Measurements from ENCODE around the gene MYL7.
"Not testable (repeated sequence)": the region's sequence is repeated elsewhere in the genome, so short reads cannot be mapped to it uniquely, and the experiment has no call there.

The MYL7 gene

DNA sequence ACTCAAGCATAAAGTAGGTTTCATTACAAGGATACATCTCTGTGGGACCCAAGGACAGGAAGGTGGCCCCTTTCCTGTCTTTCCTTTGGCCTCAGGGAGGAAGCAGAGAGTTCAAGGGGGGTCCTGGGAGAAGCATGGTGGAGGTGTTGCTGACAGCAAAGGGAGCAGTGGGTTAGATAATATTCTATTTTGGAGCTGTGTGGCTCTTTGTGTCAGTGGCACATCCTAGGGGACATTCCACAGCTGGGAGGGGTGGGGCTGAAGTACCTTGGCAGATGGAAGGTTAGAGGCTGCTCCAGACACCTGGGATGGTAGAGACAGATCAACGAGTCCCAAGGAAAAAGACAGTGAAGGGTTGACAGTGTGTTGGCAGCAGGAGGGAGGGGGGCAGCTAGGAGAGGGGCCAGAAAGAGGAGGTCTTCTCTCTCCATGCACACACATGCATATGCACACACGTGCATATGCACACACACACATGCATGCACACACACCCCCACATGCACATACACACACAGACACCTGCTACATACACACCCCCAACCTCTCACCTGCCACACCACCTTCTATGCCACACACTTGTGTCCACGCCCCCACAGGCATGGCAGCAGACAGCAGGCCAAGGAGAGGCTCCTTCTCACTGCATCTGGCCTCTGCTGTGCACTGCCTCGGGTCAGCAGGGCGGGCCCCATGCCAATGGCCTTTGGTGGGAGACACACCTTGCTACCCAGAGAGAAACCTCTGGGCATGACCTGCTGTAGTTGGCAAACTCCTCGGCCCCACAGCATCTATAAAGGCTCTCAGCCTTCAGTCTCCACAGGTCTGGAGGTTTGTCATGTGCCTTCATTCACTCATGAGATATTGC lies 12.2 kb downstream of the MYL7 start:
- DNase-seq = no peak

DNA sequence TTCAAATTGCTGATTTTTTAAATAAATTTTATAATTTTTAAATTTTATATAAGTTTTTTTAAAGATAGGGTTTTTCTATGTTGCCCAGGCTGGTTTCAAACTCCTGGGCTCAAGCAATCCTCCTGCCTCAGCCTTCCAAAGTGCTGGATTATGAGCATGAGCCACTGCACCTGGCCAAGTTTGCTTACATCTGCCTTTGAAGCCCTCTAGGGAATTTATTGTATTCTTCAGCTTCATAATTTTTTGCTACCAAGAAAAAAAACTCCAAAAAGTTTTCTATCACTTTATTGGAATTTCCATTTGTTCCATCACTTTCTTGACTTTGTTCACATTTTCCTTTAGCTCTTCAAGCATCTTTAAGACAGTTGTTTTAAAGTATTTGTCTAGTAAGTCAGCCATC lies 14.0 kb downstream of the MYL7 start:
- no peak for DNase-seq

DNA sequence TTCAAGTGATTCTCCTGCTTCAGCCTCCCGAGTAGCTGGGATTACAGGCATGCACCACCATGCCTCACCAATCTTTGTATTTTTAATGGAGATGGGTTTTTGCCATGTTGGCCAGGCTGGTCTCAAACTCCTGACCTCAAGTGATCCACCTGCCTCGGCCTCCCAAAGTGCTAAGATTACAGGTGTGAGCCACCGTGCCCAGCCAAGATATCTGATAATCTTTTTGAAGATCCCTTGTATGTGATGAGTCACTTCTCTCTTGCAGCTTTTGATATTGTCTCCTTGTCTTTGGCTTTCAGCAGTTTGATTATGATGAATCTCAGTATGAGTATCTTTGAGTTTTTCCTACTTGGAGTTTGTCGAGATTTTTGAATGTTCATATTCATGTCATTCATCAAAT lies 14.6 kb downstream of the MYL7 start:
- DNase-seq = not testable (repeated sequence)

DNA sequence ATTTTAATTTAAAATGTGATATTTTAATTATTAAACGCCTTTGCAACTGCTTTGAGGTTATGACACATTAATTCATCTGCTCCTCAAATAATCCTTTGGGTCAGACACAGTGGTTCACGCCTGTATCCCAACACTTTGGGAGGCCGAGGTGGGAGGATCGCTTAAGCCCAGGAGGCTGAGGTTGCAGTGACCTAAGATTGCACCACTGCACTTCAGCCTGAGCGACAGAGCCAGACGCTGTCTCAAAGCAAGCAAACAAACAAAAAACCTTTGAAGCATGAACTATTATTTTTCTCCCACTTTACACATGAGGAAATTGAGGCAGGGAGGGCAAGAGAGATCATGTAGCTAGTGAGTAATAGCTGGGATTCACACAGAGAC lies 16.3 kb downstream of the MYL7 start:
- no peak for DNase-seq

DNA sequence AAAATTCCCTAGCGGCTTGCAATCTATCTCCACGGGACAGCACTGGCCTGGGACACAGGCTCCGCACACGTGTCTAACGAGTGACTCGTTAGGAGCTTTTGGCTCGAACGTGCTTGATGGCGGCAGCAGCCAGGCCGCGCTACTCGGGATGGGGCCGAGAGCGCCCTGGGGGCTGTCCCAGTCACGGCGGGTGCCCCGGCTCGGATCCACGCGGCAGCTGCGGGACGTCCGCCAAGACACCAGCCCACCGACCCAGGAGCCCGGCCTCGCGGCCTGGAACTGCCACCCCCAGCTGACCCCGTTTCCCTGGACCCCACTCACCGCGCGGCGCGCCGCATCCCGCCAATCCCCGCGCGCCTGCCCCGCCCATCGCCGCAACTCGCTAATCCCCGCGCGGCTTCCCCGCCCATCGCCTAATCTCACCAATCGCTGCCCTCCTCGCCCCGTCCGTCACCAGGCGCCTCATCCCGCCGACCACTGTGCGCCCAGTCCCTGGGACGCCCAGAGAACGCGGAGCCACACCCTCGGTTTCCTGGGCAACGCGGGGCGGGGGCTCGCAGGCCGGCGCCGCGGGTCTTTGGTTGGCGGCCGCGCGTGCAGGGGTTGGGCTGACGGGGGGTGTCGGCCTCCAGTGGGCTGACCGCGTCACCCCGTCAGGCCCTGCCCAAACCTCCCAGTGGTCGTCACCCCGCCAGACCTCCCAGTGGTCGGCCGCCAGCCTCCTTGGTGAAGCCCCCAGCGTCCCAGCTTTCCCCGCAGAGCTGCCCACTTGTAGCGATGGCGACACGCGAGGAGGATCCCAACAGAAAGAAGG lies 17.7 kb downstream of the MYL7 start, which contains the start of gene POLD2:
TSS of gene POLD2 (minus strand) at position 359 of the 814 bp plus-strand sequence. CDS start 1,495 bp downstream, outside the sequence.
- peak; percentile 98 for DNase-seq

DNA sequence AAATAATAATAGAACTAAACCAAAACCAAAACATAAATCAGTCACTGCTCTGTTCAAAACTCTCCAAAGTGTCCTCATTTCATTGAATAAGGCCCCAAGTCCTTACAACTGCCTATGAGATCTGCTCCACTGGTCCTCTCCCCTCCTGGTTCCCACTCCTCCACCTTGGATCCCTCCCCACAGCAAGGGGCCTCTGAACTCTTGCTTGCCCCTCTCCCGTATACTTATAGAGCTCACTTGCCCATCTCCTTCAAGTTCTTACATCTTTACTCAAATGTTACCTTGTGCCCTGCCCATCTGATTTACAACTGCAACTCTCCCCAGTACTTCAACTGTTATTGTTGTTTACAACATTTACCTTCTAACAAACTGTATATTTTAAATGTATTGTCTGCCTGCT lies 18.6 kb downstream of the MYL7 start:
- DNase-seq = no peak

DNA sequence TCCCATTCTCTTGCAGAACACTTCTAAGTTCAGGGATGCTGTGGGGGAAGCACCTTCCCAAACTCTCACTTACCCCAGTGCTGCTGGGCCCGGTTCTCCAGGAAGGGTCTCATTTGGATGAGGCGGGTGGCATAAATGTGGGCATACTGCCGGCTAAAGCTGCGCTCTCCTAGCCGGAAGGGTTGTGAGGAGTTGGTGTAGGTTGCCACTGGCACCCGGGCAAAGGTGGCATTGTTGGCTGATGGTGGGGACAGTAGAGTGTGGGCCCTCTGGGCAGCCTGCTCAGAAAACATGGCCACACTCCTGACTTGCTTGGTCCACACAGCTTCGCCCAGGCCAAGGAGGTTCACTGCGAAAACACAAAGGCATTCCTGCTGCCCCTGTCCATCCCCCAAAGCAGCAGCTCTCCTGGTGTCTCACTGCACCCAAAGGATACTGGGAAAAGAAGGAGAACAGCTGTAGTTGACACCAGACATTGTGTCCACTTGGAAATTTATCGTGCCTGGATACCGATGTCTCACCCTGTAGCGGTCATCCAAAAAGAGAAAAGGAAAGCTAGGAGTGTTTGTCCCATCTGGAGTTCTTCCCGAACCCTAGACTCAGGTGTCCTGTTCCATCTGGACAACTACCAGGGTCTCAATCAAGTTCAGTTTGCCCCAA lies 19.2 kb downstream of the MYL7 start:
- DNase-seq = no peak

DNA sequence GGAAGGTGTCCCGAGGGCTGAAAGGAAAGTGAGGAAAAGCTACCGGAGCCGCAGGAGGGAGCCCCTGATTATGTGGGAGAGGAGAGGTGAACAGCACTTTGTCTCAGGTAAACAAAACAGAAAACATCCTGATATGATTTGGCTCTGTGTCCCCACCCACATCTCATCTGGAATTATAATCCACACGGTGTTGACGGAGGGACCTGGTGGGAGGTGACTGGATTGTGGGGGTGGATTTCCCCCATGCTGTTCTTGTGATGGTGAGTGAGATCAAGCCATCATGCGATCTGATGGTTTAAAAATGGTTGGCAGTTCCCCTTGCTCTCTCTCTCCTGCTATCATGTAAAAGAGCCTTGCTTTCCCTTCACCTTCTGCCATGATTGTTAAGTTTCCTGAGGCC lies 20.7 kb downstream of the MYL7 start:
- no peak for DNase-seq

DNA sequence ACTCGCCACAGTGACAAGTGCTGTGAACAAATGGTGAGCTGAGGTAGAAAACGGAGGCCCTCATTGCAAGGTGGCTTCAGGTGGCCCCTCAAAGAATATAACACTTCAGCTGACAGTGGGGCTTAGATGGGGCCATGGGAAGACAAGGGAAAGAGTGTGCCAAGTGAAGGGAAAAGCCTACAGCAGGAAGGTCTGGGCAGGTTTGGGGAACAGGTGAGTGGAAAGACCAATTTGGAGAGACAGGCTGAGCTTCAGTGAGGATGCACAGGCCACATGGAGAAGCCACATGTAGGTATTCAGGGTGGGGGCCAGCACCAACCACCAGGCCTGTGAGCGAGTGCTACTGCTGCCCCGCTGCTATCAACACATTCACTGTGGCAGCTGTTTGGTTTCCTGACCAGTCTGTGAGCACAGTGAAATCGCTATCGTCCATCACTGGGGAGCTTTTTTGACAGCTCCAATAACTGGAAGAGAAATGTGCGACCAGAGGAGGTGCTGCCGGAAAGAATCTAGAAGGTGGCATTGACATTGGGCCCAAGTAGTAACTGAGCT lies 21.2 kb downstream of the MYL7 start:
- DNase-seq = no peak

DNA sequence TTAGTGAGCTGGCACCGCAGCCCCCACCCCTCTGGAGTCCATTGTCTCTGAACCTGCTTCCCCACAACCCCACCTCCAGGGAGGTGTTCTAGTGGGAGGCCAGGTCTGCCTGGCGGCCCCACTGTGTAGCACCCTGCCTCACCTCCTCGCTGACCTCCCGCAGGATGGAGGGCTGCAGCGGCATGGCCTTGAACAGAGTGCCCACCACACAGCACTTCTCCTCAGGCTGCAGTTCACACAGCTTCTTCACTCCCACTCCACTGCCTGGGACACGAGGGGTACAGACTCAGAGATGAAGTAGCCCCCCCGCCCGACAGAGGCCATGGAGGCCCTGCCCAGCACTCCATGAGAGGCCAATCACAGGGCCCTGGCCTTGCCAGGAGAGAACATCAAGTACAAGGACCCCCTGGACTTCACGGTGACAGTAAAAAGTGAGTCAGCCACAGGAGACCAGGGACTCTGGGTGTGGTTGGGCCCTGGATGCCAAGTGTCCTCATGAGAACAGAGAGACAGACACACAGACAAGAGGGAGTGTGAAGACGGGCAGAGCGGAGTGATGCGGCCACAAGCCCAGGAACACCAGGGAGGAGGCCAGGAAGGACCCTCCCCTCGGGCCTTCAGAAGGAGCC lies 23.2 kb downstream of the MYL7 start:
- DNase-seq = no peak

DNA sequence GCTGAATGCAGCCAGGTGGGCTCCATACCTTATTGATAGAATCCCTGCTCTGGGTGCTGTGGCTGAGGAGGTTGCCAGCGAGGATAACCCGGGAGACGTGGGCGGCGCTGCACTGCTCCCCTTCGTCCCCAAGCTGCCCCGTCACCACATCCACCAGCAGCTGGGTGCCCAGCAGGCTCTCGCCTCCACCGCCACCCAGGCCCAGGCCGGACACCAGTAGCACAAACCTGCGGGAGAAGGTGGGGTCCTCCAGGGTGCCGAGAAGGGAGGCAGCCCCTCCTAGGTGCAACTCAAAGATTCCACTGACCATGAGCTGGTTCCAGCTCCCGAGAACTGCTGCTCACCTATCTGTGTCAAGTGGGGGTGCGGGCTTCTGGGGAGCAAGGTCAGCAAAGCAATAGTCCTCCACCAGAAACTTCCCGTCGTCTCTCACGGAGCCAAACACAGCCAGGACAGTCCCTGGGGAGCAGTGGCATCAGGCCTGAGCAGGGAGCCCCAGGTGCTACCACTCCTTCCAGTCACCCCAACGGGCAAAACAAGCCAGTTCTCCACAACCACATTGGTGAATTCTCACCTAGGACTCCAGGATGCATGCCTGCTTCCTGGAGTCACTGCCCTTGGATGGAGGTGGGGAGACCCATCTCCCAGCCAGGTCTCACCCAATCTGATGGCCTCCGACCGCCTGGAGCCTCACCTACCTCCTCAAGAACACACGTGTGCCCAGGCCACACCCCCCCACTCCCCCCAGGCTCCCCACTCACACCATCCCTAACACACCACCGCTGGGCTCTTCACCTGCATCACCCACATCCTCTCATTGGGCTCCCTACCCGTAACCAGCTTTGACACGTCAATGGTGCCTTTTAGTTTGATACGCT lies 24.1 kb downstream of the MYL7 start:
- no peak for DNase-seq

DNA sequence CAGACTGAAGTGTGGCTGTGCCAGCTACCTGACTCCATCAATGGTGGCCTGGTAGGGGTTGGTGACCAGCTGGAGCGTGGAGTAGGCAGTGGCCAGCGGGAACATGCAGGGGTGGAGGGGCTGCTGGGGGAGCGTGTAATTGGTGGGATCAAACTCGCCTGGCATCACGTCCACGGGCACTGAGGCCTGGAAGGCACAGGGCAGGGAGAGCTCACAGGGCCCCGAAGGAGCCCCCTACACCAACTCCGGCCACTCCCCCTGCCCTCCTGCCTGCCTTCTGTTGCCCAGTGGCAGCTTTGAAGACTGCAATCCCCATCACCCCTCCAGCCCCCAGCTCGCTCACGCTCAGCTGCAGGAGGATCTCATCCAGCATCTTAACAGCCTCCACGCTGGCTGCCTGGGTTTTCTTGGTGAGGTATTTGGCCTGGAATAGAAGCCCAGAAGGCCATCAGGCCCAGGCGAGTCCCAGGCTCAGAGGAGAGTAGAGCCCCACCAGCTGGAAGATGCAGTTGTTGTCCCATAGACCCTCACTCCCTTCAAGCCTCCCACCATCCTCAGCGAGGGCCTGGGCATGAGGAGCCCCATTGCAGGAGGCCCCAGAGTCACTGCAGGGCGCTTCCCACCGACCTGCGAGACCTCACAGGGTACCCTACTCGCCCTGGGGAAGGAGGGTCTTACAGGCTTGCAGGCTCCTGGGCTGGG lies 24.9 kb downstream of the MYL7 start:
- no peak for DNase-seq

DNA sequence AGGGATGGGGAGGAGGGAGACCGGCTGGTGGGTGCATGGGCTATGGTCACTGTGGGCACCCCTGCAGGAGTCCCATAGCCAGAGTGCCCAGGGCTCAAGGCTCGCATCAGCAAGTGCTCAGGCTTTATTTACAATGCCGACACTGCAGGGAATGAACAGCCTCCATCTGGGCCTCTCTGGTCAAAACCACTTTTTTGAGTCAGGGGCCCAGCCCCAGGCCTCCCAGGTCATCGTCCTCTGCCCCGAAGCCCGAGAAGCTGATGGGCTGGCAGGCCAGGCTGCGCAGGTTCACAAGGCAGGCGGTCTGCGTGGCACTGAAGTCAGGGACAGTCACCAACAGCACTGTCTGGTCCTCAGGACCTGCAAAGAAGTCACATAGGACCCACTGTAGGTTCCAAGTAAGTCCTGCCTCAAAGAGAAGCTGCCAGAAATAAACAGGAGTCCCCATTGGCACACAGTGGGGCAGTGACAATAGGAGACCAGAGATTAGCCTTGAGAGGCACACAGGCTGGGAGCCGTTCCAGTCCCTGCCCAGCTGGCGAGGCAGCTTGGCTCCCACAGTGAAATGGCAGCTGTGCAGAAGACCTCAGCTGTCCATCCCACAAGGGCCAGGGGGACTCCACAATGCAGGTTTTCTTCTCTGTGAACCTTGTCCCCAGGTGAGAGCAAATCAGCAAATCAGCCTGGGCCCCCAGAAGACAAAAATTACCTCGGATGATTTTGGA lies 26.4 kb downstream of the MYL7 start:
- DNase-seq = peak; percentile 39

DNA sequence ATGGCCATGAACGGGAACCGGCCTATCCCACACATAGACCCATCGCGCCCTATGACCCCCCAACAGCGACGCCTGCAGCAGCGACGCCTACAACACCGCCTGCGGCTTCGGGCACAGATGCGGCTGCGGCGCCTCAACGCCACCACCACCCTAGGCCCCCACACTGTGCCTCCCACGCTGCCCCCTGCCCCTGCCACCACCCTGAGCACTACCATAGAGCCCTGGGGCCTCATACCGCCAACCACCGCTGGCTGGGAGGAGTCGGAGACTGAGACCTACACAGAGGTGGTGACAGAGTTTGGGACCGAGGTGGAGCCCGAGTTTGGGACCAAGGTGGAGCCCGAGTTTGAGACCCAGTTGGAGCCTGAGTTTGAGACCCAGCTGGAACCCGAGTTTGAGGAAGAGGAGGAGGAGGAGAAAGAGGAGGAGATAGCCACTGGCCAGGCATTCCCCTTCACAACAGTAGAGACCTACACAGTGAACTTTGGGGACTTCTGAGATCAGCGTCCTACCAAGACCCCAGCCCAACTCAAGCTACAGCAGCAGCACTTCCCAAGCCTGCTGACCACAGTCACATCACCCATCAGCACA lies 27.3 kb downstream of the MYL7 start:
- no peak for DNase-seq

DNA sequence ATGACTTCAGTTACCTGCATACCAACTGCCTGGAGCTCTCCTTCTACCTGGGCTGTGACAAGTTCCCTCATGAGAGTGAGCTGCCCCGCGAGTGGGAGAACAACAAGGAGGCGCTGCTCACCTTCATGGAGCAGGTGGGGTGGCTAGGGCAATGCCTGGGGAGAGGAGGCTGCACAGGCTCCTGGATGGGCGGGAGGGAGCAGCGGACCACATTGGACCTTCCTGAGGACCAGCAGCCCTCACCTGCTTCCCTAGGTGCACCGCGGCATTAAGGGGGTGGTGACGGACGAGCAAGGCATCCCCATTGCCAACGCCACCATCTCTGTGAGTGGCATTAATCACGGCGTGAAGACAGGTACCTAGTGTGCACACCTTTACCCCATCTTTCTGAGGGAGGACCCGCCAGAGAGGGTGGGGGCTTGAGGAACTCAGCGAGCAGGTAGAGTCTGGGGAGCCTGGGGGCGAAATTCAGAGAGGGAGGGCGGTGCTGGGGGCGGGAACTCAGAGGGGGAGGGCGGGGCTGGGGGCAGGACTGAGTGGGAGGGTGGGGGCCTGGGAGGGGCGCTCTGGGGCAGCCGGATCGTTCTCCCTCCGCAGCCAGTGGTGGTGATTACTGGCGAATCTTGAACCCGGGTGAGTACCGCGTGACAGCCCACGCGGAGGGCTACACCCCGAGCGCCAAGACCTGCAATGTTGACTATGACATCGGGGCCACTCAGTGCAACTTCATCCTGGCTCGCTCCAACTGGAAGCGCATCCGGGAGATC lies 28.0 kb downstream of the MYL7 start:
- no peak for DNase-seq

DNA sequence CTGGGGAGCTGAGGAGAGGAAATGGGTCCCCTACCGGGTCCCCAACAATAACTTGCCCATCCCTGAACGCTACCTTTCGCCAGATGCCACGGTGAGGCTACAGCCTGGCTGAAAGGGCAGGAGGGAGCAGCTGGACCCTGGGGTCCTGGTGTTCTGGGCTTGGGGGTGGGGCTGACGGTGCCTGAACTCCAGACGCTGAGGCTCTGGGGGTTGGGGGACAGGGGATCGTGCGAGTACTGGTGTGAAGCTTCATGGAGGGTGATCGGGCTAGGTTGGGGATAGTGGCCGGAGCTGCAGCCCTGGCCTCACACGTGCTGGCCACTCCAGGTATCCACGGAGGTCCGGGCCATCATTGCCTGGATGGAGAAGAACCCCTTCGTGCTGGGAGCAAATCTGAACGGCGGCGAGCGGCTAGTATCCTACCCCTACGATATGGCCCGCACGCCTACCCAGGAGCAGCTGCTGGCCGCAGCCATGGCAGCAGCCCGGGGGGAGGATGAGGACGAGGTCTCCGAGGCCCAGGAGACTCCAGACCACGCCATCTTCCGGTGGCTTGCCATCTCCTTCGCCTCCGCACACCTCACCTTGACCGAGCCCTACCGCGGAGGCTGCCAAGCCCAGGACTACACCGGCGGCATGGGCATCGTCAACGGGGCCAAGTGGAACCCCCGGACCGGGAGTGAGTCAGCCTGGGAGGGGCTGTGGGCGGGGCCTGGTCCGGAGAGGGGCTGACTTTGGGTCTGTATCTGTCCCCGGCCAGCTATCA lies 28.7 kb downstream of the MYL7 start:
- peak; percentile 70 for DNase-seq

DNA sequence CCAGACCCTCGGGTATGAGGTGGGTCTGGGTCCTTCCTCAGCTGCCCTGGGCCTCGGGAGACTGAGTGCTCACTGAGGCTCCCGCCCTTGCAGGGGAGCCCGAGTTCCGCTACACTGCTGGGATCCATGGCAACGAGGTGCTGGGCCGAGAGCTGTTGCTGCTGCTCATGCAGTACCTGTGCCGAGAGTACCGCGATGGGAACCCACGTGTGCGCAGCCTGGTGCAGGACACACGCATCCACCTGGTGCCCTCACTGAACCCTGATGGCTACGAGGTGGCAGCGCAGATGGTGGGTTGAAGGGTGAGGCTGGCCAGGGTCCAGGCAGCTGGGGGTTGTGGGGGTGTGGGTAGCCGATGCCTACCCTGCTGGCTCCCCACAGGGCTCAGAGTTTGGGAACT lies 29.4 kb downstream of the MYL7 start:
- DNase-seq = peak; percentile 22
